ENCODE measurements around the gene INSM1.
"Not testable (repeated sequence)": the region's sequence is repeated elsewhere in the genome, so short reads cannot be mapped to it uniquely, and the experiment has no call there.

INSM1 gene, protein sequence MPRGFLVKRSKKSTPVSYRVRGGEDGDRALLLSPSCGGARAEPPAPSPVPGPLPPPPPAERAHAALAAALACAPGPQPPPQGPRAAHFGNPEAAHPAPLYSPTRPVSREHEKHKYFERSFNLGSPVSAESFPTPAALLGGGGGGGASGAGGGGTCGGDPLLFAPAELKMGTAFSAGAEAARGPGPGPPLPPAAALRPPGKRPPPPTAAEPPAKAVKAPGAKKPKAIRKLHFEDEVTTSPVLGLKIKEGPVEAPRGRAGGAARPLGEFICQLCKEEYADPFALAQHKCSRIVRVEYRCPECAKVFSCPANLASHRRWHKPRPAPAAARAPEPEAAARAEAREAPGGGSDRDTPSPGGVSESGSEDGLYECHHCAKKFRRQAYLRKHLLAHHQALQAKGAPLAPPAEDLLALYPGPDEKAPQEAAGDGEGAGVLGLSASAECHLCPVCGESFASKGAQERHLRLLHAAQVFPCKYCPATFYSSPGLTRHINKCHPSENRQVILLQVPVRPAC

DNA sequence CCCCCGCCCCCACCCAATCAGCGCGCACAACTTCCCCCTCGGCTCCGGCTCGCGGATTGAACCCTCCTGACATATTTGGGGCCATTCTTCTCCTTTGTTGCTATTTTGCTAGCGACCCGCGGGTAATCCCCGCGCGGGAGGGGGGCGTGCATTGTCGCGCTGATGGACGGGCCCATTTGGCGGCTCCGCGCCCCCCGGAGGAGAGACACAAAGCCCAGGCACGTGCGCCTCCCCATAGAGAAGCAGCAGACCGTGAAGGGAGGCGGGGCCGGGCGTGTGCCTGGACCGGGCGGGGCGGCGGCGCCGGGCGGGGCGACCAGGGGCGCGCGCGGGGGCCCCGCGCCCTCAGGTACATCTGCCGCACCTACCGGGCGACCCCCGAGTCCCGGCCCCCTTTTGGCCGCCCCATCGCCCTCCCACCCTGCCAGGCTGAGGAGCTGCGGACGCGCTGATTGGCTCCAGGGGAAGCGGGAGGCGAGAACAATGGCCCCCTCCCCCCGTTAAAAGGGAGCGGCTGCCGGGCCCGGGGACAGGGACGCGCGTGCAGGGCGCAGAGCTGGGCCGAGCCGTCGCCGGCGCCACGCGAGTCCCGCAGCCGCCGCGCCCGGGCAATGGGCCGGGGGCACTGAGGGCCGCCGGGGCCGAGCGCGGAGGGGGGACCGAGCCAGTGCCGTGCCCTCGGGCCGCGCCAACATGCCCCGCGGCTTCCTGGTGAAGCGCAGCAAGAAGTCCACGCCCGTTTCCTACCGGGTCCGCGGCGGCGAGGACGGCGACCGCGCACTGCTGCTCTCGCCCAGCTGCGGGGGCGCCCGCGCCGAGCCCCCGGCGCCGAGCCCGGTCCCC lies at the start of gene INSM1:
TSS of gene INSM1 (plus strand) at position 530 of the 843 bp plus-strand sequence. CDS start at position 694, 164 bp downstream.
- no peak for FAIRE-seq

DNA sequence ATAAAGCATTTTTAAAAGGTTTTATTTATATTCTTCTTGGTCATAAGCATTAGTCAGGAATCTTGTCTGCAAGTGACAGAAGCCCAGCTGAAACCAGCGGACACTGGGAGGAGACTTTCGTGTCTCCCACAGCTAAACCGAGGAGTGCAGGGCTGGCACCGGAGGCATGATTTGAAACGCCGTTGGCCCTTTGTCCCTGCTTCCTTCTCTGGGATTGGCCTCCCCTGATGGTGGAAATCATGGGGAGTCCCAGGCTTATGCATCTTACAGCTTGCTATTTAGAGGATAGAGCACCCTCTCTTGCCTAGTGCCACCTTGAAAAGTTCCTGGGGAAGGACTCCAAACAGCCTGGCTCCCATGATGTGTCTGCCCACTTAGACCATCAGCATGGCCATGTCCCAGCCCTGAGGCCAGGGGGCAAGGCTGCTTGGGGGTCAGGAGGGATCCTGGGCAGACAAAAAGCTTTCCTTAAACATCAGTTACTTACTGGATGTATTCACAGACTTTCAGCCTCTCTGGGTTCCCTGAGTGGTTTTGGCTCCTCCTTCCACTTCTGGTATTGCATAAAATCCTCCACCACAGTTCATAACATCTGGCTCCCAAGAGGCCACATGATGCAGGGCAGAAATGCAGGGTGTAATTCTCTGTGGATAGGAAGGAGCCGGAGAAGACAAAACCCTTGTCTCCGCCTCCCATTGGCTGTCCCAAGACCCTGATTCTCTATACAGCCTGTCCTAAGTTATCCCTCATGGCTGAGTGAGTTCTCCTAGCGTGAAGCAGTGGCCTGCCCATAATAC lies 49.3 kb upstream of the INSM1 start:
- DNase-seq (ENCODE audit: low spot score), result no peak
- no peak for FAIRE-seq

More for the DNA sequence above, at the start of gene INSM1:
- no peak for DNase-seq (ENCODE audit: low spot score)

DNA sequence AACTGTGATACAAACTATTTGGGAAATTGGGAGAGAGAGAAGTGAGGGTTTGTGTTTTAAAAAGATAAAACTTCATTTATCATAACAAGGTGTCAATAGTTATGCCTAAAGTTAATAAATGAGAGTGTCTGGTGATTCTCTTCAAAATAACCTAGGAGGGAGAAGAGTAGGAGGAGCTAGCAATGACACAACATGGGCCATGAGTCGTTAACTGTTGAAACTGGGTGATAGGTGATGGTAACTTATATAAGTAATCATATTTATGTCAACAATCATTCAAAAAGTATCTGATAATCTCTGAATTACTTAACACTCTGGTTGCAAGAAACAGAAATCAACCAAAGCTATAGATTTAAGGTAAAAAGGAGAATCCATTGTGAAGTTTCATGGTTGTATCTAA lies 46.8 kb upstream of the INSM1 start:
- DNase-seq (ENCODE audit: low spot score) (no peak), FAIRE-seq (no peak)

DNA sequence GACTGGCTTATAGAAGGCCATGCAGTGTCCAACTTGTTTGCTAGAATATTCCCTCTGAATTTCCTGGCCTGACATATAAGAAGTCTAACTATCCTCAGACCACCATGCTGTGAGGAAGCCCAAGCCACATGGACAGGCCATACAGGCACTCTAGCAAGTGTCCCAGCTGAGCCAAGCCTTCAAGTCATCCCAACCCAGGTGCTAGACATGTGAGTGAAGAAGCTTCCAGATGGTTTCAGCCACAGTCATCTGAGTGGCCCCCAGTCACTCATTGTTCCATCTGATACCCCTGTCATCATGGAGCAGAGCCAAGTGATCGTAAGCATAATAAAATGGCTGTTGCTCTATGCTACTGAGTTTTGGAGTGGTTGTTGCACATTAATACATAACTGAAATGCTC lies 46.0 kb upstream of the INSM1 start:
- DNase-seq (ENCODE audit: low spot score) (no peak), FAIRE-seq (no peak)

DNA sequence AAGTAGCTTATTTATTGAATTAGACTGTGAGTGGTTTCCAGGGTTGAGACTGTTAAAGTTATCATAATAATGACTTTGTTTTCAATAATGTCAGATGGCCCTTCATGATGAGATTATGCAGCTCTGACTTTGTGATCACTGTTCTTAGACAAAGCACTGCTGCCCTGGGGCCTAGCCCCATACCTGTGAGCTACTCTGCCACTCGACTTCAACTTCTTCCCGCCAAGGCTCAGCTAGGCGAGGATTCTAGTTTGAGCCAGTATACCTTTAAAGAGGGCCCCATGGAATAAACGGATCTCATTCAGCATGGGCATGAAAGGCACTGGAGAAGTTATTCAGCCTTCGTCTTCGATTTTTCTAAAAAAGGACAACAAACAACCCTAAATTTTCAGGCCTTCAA lies 45.0 kb upstream of the INSM1 start:
- no peak for DNase-seq (ENCODE audit: low spot score)
- no peak for FAIRE-seq

DNA sequence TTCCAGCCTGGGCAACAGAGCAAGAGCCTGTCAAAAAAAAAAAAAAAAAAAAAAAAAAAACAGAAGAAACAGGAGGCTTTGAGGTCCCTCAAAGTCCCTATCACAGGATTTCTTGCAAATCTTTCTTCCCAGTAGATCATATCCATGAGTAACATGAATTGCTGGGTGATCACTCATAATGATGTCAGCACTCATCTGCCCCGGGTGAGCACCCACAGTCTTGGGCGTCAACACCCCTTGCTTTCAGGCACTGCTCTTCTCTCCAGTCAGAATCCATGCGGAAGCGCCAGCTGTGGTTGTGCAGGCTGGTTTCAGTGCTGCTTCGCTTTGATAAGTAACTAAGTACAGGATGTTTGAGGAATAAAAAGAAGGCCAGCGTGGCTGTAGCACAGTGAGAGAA lies 40.2 kb upstream of the INSM1 start:
- peak; percentile 75 for DNase-seq (ENCODE audit: low spot score)
- FAIRE-seq, result peak; percentile 68

DNA sequence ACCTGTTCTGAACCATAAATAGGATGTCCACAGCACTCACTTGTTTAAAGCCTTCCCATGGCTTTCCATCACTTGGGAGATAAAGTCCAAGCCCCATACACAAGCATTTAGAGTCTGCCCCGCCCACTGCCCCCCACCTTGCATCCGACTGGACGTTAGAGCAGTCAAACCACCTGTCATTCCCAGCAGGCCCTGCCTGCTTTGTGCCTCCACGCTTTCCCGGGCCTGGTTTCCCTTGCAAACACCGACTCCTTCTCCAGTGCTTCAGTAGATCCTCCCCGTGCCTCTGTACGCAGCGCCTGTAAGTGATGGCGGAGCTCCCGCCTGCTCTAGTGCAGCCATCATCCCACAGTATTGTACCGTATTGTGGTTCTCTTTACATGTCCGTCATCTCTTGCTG lies 38.3 kb upstream of the INSM1 start:
- DNase-seq (ENCODE audit: low spot score), result no peak
- no peak for FAIRE-seq

DNA sequence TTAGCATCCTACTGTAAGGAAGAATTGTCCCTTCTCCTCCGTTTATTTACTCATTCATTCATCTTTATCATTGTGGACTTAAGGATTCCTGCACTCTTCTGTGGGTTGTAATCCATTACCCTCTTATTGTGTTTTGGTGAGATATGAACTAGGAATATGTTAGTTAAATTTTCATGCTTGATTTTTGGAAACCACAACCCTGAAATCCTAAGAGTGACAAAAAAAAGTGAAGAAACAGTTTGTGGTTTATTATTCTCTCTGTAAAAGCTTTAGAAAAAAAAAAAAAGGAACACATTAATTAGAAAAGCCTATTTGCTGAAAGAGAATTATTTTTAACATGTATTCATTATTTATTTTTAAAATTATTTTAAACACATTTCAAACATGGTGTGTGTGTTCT lies 36.7 kb upstream of the INSM1 start:
- no peak for DNase-seq (ENCODE audit: low spot score)
- FAIRE-seq, result no peak

DNA sequence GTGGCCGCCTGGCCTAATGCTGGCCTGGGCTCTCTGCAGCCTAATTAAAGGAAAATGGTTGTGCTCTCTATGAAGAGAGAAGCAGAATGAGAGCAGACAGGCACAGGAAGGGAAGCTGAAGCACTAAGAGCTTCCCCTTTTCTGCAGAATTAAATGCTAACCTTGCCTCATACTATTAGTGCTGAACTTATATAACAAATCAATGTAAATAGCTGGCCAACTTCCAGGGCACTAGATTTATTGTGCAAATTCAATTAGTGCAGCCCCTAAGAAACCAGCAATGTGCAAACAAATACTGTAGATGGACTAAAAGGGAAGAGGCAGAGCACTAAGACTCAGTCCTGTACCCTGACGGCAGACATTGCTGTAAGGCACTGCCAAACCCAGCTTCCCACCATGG lies 36.1 kb upstream of the INSM1 start:
- no peak for FAIRE-seq

DNA sequence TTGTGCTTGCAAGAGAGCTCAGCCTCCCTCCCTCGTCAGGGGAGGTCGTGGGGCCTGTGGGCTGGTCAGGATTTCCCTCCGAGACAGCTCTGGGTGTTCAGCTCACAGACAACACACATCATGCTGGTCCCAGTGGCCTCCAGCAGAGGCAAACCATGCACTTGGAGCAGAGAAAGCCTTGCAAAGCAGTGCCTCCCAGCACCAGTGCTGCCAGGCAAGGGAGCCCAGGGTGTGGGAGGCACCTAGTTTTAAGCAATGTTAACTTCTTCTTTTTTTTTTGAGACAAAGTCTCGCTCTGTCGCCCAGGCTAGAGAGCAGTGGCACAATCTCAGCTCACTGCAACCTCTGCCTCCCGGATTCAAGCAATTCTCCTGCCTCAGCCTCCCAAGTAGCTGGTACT lies 34.0 kb upstream of the INSM1 start:
- FAIRE-seq (no peak), DNase-seq (ENCODE audit: low spot score) (no peak)

More for the DNA sequence above, 36.1 kb upstream of the INSM1 start:
- DNase-seq (ENCODE audit: low spot score), result no peak

DNA sequence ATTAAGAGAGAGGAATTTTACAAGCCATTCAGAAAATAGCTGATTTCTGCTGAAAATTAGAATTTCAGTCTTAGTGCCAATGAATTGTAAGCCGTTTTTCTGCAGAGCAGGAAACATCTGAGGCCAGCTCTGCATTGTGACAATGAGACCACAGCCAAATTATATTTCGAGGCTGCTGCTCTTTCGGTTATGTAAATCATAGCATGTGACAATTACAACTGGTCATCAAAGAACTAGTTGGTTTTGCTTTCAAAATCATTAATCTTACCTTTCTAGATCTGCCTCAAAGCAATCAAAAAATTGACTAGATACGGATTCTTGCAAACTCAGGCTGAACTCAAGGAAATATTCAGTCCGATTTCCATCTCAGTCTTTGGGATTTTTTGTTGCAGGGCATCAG lies 33.4 kb upstream of the INSM1 start:
- no peak for FAIRE-seq
- DNase-seq (ENCODE audit: low spot score), result no peak

DNA sequence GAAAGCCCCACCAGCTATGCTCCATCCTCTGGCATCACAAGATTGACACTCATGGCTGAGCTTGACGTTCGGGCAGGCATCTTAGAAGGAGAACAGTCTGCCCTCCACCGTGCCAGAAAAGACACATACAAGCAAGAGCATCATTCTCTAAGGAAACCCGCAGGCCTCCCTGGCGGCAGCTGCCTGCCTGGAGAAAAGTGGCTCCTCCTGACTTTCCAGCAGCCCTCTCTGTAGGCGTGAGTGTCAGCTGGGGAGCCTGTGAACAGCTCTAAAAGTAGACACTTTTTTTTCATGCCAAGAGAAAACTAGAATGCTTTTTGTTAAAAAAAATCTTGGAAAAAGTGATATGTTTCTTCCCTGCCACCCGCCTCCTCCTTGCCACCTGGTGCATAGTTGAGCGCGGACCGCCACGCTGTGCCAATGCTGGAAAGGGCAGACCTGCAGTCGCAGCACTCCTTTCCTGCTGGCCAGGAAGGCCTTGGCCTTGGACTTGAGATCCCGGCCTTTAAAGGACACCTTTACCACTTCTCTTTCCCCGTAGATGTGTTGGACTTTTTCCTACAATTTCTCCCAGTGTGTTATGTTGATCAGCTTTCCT lies 29.7 kb upstream of the INSM1 start:
- DNase-seq (ENCODE audit: low spot score) (no peak), FAIRE-seq (no peak)

DNA sequence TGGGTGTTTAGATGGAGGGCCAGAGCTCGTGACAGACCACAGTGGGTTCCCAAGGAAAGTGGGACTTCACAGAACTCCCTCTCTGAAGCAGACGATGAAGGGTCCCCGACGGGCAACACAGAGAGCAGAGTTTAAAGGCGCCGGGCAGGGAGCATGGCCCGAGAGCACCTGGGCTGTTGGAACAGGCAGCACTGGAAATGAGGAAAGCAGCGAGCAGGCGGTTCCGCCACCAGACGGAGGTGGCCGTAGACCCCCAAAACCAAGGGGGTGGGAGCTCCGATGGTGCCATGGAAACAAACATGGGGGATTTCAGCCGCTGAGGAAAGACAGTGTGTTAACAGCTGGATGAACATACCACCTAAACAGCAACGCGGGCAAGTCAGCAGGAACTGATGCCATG lies 27.5 kb upstream of the INSM1 start:
- no peak for FAIRE-seq
- no peak for DNase-seq (ENCODE audit: low spot score)

DNA sequence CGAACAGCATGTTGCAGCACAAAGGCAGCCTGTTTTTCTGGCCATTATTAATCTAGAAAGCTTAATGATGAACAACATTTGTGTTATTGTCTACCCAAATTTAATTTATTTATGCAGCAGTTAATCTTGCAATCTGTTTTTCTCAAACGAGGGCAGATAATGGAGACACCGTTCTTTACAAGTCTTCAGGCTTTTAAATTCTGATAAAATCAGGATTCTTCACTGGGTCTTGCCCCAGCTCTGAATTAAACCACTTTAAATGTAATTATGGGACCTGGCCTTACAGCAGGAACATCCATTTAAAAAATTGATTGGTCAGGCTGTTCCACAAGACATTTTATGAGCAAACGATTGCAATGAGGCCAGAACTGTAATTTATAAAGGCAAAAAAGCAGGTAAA lies 26.5 kb upstream of the INSM1 start:
- DNase-seq (ENCODE audit: low spot score), result no peak
- no peak for FAIRE-seq

DNA sequence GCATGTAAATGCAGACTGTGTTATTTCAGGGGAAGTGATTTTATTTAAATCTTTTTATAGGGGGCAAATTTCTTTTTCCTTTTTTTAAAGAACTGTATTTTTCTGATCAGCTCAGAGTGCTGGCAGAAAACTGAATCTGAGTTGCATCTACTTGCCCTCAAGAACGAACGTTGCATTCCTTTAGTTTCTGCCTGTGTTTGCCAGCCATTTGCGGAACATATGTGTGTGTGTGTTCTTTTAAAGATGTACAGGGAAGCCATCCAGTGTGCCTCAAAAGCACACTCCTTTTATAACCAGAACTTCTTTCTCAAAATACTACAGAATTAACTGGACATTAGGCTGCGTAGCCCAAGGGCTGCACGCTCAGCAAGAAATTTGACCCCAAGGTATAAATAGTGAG lies 25.8 kb upstream of the INSM1 start:
- no peak for FAIRE-seq
- no peak for DNase-seq (ENCODE audit: low spot score)

DNA sequence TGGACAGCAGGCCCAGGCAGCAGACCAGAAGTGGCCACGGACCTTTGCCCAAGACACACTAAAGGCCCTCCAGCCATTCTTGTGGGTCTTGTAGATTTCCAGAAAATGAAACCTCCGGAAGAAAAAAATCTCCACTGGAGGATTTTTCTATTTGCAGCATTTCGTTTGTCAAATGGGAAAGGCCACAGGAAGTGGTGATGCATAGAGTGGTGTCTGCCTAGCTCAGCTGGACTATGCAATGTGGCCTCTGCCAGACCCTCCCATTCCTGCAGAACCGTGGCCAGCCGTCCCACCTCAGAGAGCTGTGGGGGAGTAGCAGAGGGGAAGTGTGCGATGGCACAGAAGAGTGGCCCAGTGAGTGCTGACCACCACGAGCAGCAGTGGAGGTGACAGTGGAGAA lies 24.0 kb upstream of the INSM1 start:
- FAIRE-seq, result no peak
- DNase-seq (ENCODE audit: low spot score), result no peak

DNA sequence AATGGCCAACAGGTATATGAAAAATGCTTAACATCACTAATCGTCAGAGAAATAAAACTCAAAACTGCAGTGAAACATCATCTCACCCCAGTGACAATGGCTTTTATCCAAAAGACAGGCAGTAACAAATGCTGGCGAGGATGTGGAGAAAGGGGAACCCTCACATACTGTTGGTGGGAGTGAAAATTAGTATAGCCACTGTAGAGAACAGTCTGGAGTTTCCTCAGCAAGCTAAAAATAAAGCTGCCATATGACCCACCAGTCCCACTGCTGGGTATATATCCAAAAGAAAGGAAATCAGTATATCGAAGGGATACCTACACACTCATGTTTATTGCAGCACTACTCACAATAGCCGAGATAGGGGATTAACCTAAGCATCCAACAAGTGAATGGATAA lies 23.4 kb upstream of the INSM1 start:
- FAIRE-seq (no peak), DNase-seq (ENCODE audit: low spot score) (no peak)

DNA sequence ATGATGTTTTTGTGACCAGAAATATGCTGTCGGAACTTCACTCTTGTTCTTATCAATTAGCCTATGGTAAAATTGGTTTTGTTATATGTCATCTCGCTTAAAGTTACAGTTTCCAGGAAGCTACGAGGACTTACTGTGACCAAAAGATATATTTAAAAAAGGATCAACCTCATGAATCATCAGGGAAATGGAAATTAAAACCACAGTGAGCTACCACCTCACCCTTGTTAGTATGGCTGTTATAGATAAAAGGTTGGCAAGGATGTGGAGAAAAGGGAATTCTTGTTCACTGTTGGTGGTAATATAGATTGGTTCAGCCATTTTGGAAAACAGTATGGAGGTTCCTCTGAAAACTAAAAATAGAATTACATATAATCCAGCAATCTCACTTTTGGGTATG lies 14.3 kb upstream of the INSM1 start:
- no peak for FAIRE-seq
- DNase-seq (ENCODE audit: low spot score), result no peak

DNA sequence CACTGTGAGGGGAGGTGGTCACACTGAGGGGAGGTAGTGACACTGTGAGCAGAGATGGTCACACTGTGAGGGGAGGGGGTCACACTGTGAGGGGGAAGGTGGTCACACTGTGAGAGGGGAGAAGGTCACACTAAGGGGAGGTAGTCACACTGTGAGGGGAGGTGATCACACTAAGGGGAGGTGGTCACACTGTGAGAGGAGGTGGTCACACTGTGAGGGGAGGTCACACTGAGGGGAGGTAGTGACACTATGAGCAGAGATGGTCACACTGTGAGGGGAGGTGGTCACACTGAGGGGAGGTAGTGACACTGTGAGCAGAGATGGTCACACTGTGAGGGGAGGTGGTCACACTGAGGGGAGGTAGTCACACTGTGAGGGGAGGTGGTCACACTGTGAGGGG lies 12.4 kb upstream of the INSM1 start:
- DNase-seq (ENCODE audit: low spot score); FAIRE-seq: not testable (repeated sequence)

DNA sequence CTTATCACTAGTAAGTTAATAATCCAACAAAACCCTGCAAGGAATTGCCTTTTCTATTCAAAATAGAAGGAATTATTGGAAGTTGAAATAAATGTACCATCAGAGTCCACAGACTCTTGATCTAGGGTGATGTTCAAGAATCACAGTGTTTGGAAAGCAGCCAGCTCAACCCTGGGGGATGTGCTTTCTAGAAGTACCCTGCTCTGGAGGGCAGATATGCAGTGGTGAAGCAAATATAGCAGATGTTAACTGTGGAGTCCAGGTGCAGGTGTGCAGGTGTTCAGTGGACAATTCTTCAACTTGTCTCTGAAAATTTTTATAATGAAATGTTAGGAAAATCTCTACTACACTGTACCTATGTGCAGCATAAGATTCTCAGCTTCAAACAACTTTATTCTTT lies 9.1 kb upstream of the INSM1 start:
- DNase-seq (ENCODE audit: low spot score) (no peak), FAIRE-seq (no peak)

DNA sequence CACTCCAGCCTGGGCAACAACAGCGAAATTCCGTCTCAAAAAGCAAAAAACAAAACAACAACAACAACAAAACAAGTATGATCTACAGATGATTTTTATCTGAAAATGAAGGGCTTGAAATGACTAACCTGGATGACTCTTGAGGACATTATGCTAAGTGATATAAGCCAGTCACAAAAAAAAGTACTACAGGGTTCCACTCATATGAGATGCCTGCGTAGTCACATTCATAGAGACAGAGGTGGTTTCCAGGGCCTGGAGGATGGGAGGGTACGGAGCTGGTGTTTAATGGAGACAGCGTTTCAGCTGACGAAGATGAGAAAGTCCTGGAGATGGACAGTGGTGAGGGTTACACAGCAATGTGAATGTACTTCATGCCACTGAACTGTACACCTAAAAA lies 8.3 kb upstream of the INSM1 start:
- FAIRE-seq, result no peak
- DNase-seq (ENCODE audit: low spot score), result no peak

Data from RCC 7860 (cell line).